Astrocyte of the spinal cord (primary cell): ENCODE measurements around the gene PDE6A.

Experiments used
- DNase-seq: peaks from one replicate; pipeline ENCODE4 v3.0.0; 2011; ENCODE audit warnings: low read depth, low spot score
- H3K4me3 ChIP-seq: 2 replicates; pipeline ENCODE4 v1.5.1; 2011; ENCODE audit warnings: low read depth, mild to moderate bottlenecking, low read length, moderate library complexity
- CTCF ChIP-seq: IDR thresholded peaks from 2 replicates; pipeline ENCODE4 v1.5.1; 2012; ENCODE audit warnings: low read depth, mild to moderate bottlenecking, low read length, inconsistent platforms
- in situ Hi-C: cut with HindIII; loops from 2 replicates; pipeline ENCODE4 v1.10.0; 2017; ENCODE audit warnings: low sequenced_read_pairs

The PDE6A gene

DNA sequence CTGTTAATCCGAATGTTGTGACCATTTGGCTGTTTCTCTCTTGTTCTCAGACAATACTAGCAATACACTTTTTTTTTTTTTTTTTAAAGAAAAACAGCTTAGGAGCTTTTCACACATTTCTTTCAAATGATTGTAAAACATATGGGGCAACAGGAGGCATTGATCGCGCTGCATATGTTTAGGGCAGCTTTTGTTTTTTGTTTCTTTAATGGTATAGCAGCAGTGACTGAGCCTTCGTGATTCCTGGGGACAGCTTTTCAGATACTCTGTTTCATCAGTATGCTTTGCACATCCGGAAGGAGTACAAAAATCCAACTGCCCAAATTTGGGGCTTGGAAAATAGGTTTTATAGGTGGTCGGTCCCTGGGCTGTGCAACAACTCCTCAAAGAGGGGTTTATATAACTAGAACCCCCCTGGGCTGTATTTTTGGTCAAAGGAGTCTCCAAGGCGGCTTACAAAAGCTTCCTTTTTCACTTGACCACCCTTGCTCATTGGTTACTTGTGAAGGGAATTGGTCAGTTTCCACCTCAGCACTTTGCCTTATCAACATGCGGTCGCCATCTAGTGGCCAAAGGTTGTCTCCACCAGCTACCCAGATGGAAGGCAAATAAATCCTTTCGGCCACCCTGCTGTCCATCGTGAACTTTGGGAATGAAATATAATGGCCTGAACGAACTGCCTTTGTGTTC is 91.8 kb downstream of the PDE6A start:
- in situ Hi-C loops = no loop called here
- H3K4me3 ChIP-seq = no peak overlapping the region
- peak; percentile 95 for TF ChIP-seq CTCF
- peak; percentile 77 for DNase-seq

- H3K4me3 ChIP-seq = no peak overlapping the region
- DNase-seq = no peak
- in situ Hi-C loops = no loop called here
- TF ChIP-seq CTCF = no peak
Measured at GRCh38 chr5:149851211-149851610, 93.4 kb downstream of the PDE6A start.

DNA sequence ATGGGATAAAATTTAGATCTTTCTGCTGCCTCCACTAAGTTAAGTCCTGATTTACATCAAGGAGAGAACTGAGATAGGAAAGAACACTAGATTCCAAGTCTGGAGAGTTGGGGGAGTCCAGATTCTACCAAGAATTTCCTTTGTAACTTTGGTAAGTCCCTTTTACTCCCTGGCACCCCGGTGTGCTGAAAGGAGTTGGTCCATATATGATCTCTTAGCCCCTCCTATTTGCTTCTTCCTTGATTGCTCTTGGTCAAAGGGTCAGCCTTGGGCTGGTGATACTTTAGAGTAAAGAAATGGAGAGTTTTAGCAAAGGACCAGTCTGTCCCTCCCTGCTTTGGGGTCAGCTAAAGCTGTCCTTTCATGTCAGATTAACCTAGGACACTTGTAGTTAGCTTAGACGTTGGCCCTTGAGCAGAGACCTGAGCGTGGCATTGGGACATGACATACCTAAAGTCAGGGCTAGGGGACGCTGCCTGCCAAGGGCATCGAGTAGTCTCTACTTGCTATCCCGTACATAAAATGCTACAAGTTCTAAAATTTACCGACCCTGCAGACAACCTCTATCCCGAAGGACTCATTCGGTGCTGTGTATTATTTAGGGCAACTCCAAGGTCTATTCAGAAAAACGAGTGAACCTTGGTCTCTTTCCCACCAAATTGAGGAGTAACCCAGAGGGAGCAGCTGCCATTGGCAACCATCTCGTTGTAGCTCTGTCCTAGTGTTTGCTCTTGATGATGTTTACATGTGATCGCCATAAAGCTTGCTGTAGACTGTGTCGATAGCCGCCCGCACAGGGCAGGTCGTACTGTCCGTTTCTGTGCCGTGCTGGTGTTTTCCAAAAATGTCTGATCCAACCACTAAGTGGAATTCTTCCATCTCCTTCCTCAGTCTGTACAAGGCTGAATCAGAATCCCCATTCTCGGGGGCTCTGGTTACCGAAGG is 94.4 kb downstream of the PDE6A start:
- in situ Hi-C loops = no loop called here
- no peak overlapping the region for H3K4me3 ChIP-seq
- no peak for DNase-seq
- TF ChIP-seq CTCF = no peak

DNA sequence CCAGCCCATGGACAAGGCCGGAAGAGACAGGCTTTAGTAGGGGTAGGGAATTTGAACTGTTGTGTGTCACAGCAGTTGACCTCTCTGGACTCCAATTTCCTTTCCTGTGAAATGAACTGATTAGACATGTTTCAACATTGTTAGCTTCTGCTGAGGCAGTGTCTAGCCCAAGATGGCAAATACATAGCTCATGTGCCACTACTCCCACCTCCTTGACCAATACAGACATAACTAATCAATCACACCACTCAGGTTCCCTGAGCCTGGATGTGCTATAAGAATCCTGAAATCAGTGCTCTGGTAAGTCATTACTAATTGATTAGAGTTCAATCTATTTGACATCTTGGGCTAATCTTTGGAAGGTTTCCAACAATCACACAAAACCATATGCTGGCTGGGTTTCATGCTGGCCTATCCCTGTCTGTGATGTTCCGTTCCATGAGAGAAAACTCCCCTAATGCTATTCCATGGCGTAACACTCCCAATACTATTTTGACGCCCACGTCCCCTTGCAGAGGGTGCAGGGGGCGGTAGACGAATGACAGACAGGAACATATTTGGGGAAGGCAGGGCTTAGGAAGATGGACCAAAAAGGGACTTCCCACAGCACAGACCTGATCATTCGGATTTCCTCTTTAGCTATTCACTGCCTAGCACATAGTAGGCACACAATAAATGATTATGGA is 95.2 kb downstream of the PDE6A start:
- no peak overlapping the region for H3K4me3 ChIP-seq
- in situ Hi-C loops = no loop called here
- no peak for TF ChIP-seq CTCF
- no peak for DNase-seq

DNA sequence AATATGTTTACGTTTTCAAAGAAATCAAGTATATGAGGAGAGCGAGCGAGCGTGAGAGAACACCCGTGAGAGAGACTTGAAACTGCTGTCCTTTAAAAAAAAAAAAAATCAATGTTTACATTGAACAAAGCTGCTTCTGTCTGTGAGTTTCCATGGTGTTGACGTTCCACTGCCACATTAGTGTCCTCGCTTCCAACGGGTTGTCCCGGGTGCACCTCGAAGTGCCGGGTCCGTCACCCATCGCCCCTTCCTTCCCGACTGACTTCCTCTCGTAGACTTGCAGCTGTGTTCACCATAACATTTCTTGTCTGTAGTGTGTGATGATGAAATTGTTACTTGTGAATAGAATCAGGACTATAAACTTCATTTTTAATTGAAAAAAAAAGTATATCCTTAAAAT is 97.0 kb downstream of the PDE6A start:
- in situ Hi-C loops = no loop called here
- no peak for TF ChIP-seq CTCF
- no peak overlapping the region for H3K4me3 ChIP-seq
- DNase-seq = no peak

DNA sequence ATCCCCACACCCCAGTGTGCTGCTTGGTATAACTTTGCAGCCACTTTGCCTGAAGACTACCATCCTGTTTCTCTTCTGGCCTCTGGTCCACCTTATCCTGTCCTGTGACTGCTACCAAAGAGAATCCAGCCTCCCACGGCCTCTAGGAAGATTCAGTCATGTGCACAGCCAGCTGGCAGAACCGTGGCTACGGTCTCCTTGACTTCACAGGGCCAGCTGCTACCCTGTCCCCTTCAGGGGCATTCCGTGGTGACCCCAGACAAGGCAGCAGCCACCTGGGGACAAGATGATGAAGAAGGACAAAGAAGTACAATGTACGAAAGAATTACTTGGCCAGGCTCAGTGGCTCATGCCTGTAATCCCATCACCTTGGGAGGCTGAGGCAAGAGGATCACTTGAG is 98.6 kb downstream of the PDE6A start:
- DNase-seq = no peak
- in situ Hi-C loops = no loop called here
- TF ChIP-seq CTCF = no peak
- no peak overlapping the region for H3K4me3 ChIP-seq
